Neuron (in vitro differentiated cells): Measurements from ENCODE around the gene BCL11A.

Experiments used
- H2AFZ ChIP-seq: one replicate; pipeline ENCODE4 v1.6.1; 2013; ENCODE audit warnings: low read depth, mild to moderate bottlenecking, inconsistent platforms, low read length, moderate library complexity
- H3K27me3 ChIP-seq: one replicate; pipeline ENCODE4 v1.6.1; 2013; ENCODE audit warnings: low read length; ENCODE audit not compliant: insufficient read depth
- H3K36me3 ChIP-seq: one replicate; pipeline ENCODE4 v1.6.1; 2013; ENCODE audit warnings: low read length; ENCODE audit not compliant: insufficient read depth
- H3K4me1 ChIP-seq: one replicate; pipeline ENCODE4 v1.6.1; 2013; ENCODE audit warnings: low read length; ENCODE audit not compliant: insufficient read depth
- H3K4me3 ChIP-seq: 2 replicates; pipeline ENCODE4 v1.5.1; 2013; ENCODE audit warnings: mild to moderate bottlenecking, low read length, moderate library complexity
- H3K9me3 ChIP-seq: one replicate; pipeline ENCODE4 v1.6.1; 2013; ENCODE audit warnings: low read length

BCL11A gene

DNA sequence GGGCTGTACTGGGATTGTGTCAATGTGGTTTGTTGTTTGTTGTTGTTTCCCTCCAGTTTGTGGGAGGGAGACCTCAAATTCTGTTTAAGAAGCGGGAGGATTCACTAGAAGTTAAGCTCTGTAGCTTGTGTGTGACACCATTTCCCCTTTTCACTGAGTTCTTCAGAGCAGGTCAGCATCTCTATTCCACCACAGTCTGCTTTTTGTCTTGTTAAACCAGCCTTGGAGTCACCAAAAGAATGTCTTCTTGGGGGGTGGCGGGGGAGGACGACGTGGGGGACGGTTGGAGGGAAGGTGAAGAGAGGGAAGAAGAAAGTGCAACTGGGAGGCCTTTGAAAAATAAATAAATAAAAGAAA, 2.3 kb upstream of the BCL11A start:
- no peaks in the 10 kb centered on the region for H3K36me3 ChIP-seq
- H3K27me3 ChIP-seq, result peaks cover 56% of the 10 kb centered on the region
- H3K4me3 ChIP-seq, result peak overlapping the region; percentile 67
- no peaks in the 10 kb centered on the region for H3K9me3 ChIP-seq
- H3K4me1 ChIP-seq, result peaks cover 26% of the 10 kb centered on the region
- H2AFZ ChIP-seq, result peak overlapping the region; percentile 94

DNA sequence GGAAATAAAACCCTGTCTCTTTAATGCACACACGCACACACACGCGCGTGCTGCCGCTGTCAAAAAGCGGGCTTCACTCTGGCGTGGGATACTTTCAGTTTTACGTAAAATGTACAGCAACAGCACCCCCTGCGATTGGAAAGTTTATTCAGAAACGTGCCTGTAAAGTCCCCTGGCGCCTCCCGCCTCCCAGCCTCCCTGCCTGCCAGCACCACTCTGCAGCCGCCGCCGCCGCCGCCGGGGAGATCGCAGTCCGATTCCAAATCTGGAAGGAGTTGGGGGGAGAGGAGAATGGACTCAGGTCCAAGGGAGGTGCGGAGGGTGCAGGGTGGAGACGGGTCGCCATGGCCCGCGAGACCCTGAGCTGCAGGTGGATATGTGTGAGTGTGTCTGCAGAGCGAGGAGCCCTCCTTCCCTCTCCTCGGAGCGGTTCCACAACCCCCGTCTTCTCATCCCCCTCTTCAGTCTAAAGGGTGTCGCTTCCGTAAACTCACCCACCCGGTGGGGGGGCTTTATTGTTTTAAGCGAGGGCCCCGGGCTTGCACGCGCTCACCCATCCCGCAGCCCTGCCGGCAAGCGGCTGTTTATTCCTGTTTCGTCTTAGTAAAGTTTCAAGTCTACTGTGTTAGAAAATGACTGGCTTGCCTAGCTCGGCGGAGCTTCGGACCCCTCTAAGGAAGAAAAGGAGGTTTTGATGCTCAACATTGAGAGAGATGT, 1.8 kb upstream of the BCL11A start:
- peaks cover 56% of the 10 kb centered on the region for H3K27me3 ChIP-seq

DNA sequence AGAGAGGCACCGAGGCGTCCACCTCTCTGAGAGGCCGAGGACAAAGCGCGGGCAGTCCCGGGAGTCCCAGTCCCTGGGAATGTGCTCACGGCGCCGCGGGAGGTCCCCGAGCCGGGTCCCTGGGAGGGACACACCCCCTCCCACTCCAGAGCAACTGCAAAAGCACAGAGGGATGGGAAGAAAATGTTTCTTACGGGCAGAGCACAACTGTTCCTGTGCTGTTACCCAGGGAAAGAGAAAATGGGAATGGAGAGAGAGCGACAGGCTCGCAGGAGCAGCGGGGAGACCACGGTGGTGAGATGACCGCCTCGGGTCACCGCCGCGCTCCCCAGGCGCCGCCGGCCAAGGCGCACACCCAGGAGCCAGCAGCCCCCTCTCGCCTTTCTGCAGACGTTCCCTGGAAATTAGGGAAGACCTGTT, 1.2 kb upstream of the BCL11A start:
- Histone ChIP-seq H3K4me1 (peaks cover 33% of the 10 kb centered on the region), H2AFZ (peak overlapping the region; percentile 94), H3K27me3 (peaks cover 52% of the 10 kb centered on the region), H3K36me3 (no peaks in the 10 kb centered on the region), H3K4me3 (peak overlapping the region; percentile 67), H3K9me3 (no peaks in the 10 kb centered on the region)

More for the DNA sequence above, 1.8 kb upstream of the BCL11A start:
- H2AFZ ChIP-seq, result peak overlapping the region; percentile 94
- peaks cover 29% of the 10 kb centered on the region for H3K4me1 ChIP-seq
- no peaks in the 10 kb centered on the region for H3K9me3 ChIP-seq
- no peaks in the 10 kb centered on the region for H3K36me3 ChIP-seq
- H3K4me3 ChIP-seq, result peak overlapping the region; percentile 67

DNA sequence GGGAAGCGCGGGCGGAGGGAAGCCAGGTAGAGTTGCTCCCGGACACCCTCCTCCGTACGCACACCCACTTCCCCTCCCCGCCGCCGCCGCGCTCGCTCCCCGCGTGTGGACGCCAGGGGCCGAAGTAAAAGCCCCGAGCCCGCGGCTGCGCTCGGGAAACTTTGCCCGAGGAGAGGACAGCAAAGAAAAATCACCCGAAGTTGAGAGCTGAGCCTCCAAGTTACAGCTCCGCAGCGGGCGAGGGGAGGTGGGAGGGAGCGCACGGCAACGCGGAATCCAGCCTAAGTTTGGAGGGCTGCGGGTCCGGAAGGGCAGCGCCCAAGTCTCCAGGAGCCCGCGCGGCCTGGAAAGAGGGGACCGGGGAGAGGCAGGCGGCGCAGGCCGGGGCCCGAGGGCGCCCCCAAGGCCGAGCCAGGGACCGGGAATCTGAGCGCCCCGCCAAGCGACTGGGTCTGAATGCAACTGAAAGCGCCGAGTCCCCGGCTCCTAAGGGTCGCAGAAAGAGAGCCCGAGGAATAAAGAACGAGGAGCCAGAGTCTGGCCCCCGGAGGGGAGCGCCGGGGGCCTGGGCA, 706 bp upstream of the BCL11A start:
- Histone ChIP-seq H3K4me3 (peak overlapping the region; percentile 67), H3K9me3 (no peaks in the 10 kb centered on the region), H3K36me3 (no peaks in the 10 kb centered on the region), H3K4me1 (peaks cover 38% of the 10 kb centered on the region), H2AFZ (peak overlapping the region; percentile 94), H3K27me3 (peaks cover 49% of the 10 kb centered on the region)

DNA sequence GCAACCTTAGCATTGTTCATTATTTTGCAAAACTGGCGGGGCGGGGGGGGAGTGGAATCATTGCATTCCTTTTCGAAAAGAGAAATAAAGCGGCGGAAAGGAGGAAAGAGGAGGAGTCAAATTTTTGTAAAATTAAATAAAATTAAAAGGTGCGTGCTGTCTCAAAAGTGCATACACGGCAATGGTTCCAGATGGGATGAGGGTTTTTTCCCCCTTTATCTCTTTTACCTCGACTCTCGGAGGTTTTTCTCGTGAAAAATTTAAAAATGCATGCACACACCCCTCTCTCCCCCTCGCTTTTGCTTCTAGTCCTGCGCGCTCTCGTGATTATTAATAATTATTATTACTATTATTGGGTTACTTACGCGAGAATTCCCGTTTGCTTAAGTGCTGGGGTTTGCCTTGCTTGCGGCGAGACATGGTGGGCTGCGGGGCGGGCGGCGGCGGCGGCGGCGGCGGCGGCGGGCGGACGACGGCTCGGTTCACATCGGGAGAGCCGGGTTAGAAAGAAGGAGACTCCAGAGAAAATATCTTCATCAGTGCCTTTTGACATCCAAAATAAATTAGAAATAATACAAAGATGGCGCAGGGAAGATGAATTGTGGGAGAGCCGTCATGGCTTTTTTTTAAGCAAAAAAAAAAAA, 481 bp downstream of the BCL11A start:
- no peaks in the 10 kb centered on the region for H3K9me3 ChIP-seq
- no peaks in the 10 kb centered on the region for H3K36me3 ChIP-seq
- peak overlapping the region; percentile 67 for H3K4me3 ChIP-seq
- peak overlapping the region; percentile 68 for H2AFZ ChIP-seq
- peaks cover 46% of the 10 kb centered on the region for H3K4me1 ChIP-seq
- peaks cover 46% of the 10 kb centered on the region for H3K27me3 ChIP-seq

DNA sequence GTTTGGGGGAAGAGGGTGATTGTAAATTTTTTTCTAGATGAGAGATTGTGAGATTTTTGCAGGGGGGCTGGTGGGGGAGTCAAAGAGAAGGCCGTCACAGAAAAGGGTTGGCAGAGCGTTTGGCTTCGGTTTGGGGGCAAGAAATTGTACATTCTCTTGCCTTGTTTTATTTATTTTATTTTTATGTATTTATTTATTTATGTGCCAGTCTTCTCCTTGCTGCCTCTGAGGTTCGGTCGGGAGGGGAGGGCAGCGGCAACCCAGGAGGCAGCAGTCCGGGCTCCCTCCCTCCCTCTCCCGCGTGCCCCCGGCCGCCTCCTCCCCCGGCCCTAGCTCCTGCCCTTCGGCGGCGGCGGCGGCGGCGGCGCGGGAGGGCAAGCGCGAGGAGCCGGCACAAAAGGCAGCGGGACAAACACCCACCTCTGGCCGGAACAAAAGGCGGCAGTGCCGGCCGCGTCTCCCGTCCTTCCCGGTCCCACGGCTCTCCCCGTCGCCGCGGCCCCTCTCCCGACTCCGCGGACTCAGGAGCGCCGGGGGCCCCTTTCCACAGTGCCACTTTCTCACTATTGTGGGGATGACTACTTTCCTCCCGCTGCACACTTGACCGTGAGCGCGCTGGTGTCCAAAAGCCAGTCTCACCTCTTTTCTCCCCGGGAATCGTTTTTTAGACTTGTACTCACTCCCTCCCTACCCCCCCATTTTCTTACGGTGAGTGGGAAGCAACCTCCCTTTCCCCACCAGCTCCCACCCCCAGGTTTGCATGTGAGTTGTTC, 1.2 kb downstream of the BCL11A start:
- H2AFZ ChIP-seq, result peak overlapping the region; percentile 68
- peak overlapping the region; percentile 67 for H3K4me3 ChIP-seq
- peaks cover 46% of the 10 kb centered on the region for H3K4me1 ChIP-seq
- H3K36me3 ChIP-seq, result no peaks in the 10 kb centered on the region
- H3K9me3 ChIP-seq, result no peaks in the 10 kb centered on the region
- H3K27me3 ChIP-seq, result peaks cover 46% of the 10 kb centered on the region

DNA sequence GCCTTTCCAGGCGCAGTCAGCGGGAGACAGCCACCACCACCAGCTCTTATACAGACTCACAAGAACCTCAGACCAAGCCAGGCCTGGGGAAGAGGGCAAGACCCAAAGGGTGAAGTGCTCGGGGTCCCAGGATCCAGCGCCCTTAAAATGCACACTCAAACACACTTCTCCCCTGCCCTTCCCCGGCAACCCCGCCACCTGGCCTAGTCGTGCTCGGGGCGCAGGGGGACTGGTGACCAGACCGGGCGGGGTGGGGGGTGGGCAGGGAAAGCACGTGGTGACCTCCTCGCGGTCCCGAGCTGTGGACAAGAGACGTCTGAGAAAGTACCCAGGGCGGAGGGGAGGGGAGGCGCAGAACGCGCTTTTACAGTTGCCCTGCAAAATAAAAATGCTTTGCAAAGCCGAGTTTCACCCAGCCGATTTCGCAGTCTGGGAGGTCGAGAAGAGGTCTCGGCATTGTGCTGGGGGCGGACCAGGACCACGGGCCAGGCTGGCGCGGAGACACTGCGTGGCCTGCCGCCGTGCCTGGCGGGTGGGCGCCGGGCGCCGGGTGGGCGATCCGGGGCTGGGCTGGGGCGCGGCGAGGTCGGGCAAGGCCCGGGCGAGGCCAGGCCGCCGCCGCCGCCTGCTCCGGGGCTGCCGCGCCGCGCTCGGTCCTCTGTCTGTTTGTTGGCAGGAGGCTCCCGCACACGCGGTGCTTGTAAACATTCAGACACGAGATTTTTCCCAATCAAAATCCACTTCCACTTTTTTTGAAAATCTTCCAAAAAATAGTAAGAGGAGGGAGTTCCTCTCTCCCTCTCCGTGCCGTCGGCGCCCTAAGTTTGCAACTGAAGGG, 2.0 kb downstream of the BCL11A start:
- H3K9me3 ChIP-seq, result no peaks in the 10 kb centered on the region
- peaks cover 41% of the 10 kb centered on the region for H3K4me1 ChIP-seq
- H3K27me3 ChIP-seq, result peaks cover 44% of the 10 kb centered on the region
- H3K36me3 ChIP-seq, result no peaks in the 10 kb centered on the region
- H2AFZ ChIP-seq, result peak overlapping the region; percentile 49
- H3K4me3 ChIP-seq, result peak overlapping the region; percentile 67

DNA sequence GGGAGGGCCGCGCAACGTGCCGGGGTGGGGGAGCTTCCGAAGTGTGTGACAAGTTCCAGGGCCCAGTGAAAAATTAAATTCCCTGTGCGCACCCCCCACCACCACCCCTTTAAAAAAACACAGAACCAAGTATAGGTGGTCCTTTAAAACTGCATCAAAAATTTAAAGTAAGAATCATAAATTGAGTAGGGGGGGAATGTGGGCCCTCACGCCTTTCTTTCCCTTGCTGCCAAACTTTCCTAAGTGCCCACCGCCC, 2.5 kb downstream of the BCL11A start:
- Histone ChIP-seq H3K27me3 (peaks cover 44% of the 10 kb centered on the region), H3K9me3 (no peaks in the 10 kb centered on the region), H3K36me3 (no peaks in the 10 kb centered on the region), H2AFZ (peak overlapping the region; percentile 49), H3K4me3 (peak overlapping the region; percentile 67), H3K4me1 (peaks cover 41% of the 10 kb centered on the region)

DNA sequence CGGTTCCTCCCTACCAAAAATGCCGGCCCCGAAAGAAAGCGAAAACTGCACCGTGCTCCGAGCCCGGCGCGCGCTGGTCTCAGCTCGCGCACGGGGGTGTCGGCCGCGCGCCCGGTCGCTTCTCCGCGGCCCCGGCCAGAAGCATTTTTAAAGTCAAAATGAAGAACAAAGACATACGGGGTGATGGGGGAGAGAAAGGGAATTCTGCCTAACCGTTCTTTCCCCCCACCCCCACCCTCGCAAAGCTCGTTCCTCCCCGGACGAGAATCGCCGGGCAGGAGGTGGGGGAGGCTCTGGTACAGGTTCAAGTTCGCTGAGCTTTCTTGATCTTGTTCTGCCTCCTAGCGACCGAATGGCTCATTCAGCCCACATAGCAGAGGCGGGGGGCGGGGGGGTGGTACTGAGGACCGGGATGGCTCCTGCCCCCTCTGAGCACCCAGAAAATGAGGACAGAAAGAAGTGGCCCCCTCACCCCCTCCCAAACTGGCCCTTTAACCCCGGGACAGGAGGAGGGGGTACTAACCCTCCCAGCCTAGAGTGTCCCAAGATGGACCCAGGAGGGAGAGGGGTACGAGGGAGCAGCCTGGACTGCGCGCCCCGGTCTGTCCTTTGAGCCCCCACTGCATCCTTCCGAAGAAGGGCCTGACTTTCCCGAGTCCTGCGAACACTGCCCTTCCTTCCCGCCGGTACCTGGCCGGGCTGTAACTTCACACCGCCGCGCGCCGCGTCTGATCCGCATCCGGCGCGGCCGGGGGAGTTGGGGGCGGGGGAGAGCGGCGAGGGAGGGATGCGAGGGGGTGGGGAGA, 3.1 kb downstream of the BCL11A start:
- peak overlapping the region; percentile 67 for H3K4me3 ChIP-seq
- peak overlapping the region; percentile 94 for H2AFZ ChIP-seq
- peaks cover 39% of the 10 kb centered on the region for H3K27me3 ChIP-seq
- peaks cover 37% of the 10 kb centered on the region for H3K4me1 ChIP-seq
- H3K9me3 ChIP-seq, result no peaks in the 10 kb centered on the region
- no peaks in the 10 kb centered on the region for H3K36me3 ChIP-seq

DNA sequence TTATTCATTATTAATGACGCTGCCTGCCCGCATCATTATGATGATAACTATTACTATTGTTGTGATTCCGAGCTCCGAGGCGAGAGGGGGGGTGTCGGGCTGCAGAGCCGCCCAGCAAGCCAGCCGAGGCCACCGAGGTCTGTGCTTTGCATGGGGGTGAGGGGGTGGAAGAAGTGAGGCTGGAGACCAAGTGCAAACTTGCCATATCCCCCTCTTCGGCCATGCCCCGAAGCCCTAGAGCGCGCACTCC, 3.6 kb downstream of the BCL11A start:
- Histone ChIP-seq H3K4me1 (peaks cover 32% of the 10 kb centered on the region), H3K9me3 (no peaks in the 10 kb centered on the region), H2AFZ (peak overlapping the region; percentile 94), H3K27me3 (peaks cover 38% of the 10 kb centered on the region), H3K4me3 (peak overlapping the region; percentile 67), H3K36me3 (no peaks in the 10 kb centered on the region)

DNA sequence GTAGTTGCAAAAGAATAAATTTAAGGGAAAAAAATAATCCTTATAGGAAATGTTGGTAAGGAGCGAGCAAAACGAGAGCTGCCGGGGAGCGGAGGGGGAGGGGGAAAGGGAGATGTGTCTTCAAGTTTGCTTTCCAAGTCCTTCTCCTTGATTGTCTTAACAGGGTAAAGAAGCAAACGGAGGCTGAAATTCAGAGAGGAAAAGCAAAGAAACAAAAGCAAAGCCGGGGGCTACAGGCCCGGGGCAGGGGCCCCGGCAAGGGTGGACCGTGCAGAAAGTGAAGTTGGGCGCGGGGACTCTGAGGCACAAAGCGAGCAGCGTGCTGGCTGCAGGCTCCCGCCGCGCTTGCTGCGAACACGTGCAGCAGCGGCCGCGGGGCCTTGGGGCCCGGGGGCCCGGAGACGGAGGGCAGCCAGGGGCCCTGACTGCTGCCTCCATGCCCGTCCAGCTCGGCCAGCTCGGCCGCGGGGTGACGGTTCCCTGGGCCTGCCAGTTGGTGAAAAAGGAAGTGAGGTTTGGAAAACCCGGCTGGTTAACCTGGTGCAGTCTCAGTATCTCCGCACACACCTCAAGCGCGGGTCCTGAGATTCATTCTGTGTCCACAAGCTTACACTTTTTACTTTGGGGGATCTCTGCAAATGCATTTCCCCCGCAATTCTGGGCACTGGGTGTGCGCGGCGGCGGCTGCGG, 4.1 kb downstream of the BCL11A start:
- Histone ChIP-seq H3K9me3 (no peaks in the 10 kb centered on the region), H3K36me3 (no peaks in the 10 kb centered on the region), H3K27me3 (peaks cover 34% of the 10 kb centered on the region), H3K4me3 (peak overlapping the region; percentile 67), H3K4me1 (peaks cover 27% of the 10 kb centered on the region), H2AFZ (peak overlapping the region; percentile 94)

DNA sequence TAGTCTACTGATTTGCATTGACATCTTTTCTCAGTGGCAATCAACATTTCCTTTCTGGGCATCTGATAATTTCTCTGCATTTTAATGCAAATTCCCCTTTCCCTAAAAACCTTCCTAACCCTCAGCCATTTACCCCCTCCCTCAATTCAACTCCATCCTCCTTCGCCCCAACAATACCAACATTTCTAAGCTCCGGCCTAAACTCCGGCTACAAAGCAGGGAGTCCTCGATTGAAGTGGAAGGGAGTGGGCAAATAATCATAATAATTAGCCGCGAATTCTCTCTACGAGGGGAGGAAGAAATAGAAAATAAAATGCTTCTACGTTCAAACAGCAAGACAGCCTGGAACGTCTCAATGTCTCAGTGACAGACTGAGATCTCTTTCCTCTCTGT, 4.6 kb downstream of the BCL11A start:
- Histone ChIP-seq H3K36me3 (no peaks in the 10 kb centered on the region), H3K27me3 (peaks cover 33% of the 10 kb centered on the region), H3K4me1 (peaks cover 27% of the 10 kb centered on the region), H3K4me3 (peak overlapping the region; percentile 67), H2AFZ (peak overlapping the region; percentile 94), H3K9me3 (no peaks in the 10 kb centered on the region)
